ENCODE measurements around the gene ALKBH6. TPM values are rescaled to one million over a fixed set of nuclear protein-coding genes. Genes with fewer than 3 reads are reported as not detected.

Gene ALKBH6
- total and polyA plus RNA-seq, 2 of the 13 experiments (the other 11 are each of a cell fraction or from before 2014, with no cell fraction given), result 13.7 to 18.1 TPM

- no peak for TF ChIP-seq ZNF431 (CRISPR knock-in tag; IDR thresholded peaks at IDR 0.05; ENCODE audit: borderline replicate concordance, low read depth)
- TF ChIP-seq KLF9 (CRISPR knock-in tag; IDR thresholded peaks at IDR 0.05; ENCODE audit: low read depth), result no peak; the same call in 1 of the 2 replicates
- no peak for TF ChIP-seq NCOR1 (IDR thresholded peaks at IDR 0.05; ENCODE audit: borderline replicate concordance, low read length)
- TF ChIP-seq ZNF883 (CRISPR knock-in tag; IDR thresholded peaks at IDR 0.05; ENCODE audit: not compliant biosample characterization), result no peak
- 0 out of 2 replicates have a peak, but pooled peaks have one; percentile 10 for TF ChIP-seq FOXM1 (CRISPR knock-in tag; IDR thresholded peaks at IDR 0.05)
- TF ChIP-seq TIGD3 (CRISPR knock-in tag; IDR thresholded peaks at IDR 0.05; ENCODE audit: borderline replicate concordance), result no peak
- TF ChIP-seq CBX2 (IDR thresholded peaks at IDR 0.05; ENCODE audit: low read depth, low read length), result no peak
- TF ChIP-seq CBX2 (CRISPR knock-in tag; IDR thresholded peaks at IDR 0.05; ENCODE audit: low read depth), result no peak
- TF ChIP-seq ZFP36L1 (CRISPR knock-in tag; IDR thresholded peaks at IDR 0.05), result 0 out of 2 replicates have a peak, but pooled peaks have one; percentile 15
- no peak for TF ChIP-seq ZBTB49 (CRISPR knock-in tag; IDR thresholded peaks at IDR 0.05; ENCODE audit: borderline replicate concordance)
- TF ChIP-seq ZNF615 (CRISPR knock-in tag; IDR thresholded peaks at IDR 0.05; ENCODE audit: borderline replicate concordance), result no peak
- TF ChIP-seq FOXA3 (CRISPR knock-in tag; IDR thresholded peaks at IDR 0.05), result no peak
- no peak for TF ChIP-seq HHEX (CRISPR knock-in tag; IDR thresholded peaks at IDR 0.05)
- TF ChIP-seq NONO (IDR thresholded peaks at IDR 0.05), result no peak
- TF ChIP-seq NONO (CRISPR knock-in tag; conservative IDR thresholded peaks at IDR 0.05), result 0 out of 2 replicates have a peak, but pooled peaks have one; percentile 46
- TF ChIP-seq HCFC1 (IDR thresholded peaks at IDR 0.05; ENCODE audit: low read depth, low read length), result no peak
- peak; percentile 93 for TF ChIP-seq REL (CRISPR knock-in tag; conservative IDR thresholded peaks at IDR 0.05)
- TF ChIP-seq RFX1 (IDR thresholded peaks at IDR 0.05), result no peak
- no peak; the same call in 1 of the 2 replicates for TF ChIP-seq SOX5 (CRISPR knock-in tag; IDR thresholded peaks at IDR 0.05; ENCODE audit: borderline replicate concordance)
- TF ChIP-seq, protein P1, sequence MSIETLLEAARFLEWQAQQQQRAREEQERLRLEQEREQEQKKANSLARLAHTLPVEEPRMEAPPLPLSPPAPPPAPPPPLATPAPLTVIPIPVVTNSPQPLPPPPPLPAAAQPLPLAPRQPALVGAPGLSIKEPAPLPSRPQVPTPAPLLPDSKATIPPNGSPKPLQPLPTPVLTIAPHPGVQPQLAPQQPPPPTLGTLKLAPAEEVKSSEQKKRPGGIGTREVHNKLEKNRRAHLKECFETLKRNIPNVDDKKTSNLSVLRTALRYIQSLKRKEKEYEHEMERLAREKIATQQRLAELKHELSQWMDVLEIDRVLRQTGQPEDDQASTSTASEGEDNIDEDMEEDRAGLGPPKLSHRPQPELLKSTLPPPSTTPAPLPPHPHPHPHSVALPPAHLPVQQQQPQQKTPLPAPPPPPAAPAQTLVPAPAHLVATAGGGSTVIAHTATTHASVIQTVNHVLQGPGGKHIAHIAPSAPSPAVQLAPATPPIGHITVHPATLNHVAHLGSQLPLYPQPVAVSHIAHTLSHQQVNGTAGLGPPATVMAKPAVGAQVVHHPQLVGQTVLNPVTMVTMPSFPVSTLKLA (IDR thresholded peaks at IDR 0.05), result no peak
- TF ChIP-seq RORA (CRISPR knock-in tag; IDR thresholded peaks at IDR 0.05), result no peak
- TF ChIP-seq, protein P2, sequence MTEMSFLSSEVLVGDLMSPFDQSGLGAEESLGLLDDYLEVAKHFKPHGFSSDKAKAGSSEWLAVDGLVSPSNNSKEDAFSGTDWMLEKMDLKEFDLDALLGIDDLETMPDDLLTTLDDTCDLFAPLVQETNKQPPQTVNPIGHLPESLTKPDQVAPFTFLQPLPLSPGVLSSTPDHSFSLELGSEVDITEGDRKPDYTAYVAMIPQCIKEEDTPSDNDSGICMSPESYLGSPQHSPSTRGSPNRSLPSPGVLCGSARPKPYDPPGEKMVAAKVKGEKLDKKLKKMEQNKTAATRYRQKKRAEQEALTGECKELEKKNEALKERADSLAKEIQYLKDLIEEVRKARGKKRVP (CRISPR knock-in tag; IDR thresholded peaks at IDR 0.05), result peak in 1 of 2 experiments; percentile 69; a peak in 2 of 4 replicates
- no peak for TF ChIP-seq ZNF260 (CRISPR knock-in tag; IDR thresholded peaks at IDR 0.05; ENCODE audit: borderline replicate concordance, low read depth)
Measured at GRCh38 chr19:36054733-36055686, 41.0 kb upstream of the ALKBH6 start, which contains the start of gene WDR62 (continued).

Measured in HepG2 (cell line).